Measurements from ENCODE around the gene VPS26C. TPM values are rescaled to one million over a fixed set of nuclear protein-coding genes. Genes with fewer than 3 reads are reported as not detected.

VPS26C gene
- total RNA-seq, 1 donor from 2014 or later: 57.6 TPM

- Histone ChIP-seq H3K36me3 (peaks cover 37% of the 10 kb centered on the region), H3K27ac (no peak overlapping the region), H3K4me3 (no peak overlapping the region), H3K9me3 (no peaks in the 10 kb centered on the region), H3K4me1 (peaks cover 10% of the 10 kb centered on the region), H3K27me3 (no peaks in the 10 kb centered on the region)
- intact Hi-C loops (cut with DNase I): no loop called here
- no peak for DNase-seq
- no peak for TF ChIP-seq CTCF (IDR thresholded peaks at IDR 0.05)
- ATAC-seq: no peak
These were observed 62.6 kb downstream of the VPS26C start for GRCh38 chr21:37204580-37204979.

- Histone ChIP-seq H3K4me3 (no peak overlapping the region), H3K27ac (no peak overlapping the region), H3K9me3 (no peaks in the 10 kb centered on the region), H3K36me3 (peaks cover 58% of the 10 kb centered on the region), H3K27me3 (no peaks in the 10 kb centered on the region), H3K4me1 (peaks cover under 1% of the 10 kb centered on the region)
- TF ChIP-seq CTCF (IDR thresholded peaks at IDR 0.05): no peak
- intact Hi-C loops (cut with DNase I): no loop called here
- DNase-seq: no peak
- no peak for ATAC-seq
These were observed 64.7 kb downstream of the VPS26C start for GRCh38 chr21:37202221-37203110.

GRCh38 chr21:37200641-37201480 lies 66.3 kb downstream of the VPS26C start:
- intact Hi-C loops (cut with DNase I): no loop called here
- Histone ChIP-seq H3K27ac (no peak overlapping the region), H3K36me3 (peaks cover 72% of the 10 kb centered on the region), H3K27me3 (no peaks in the 10 kb centered on the region), H3K9me3 (no peaks in the 10 kb centered on the region), H3K4me3 (no peak overlapping the region), H3K4me1 (no peaks in the 10 kb centered on the region)
- TF ChIP-seq CTCF (IDR thresholded peaks at IDR 0.05): no peak
- DNase-seq (no peak), ATAC-seq (no peak)

GRCh38 chr21:37199057-37199924 lies 67.8 kb downstream of the VPS26C start:
- H3K4me3 ChIP-seq: no peak overlapping the region
- intact Hi-C loops (cut with DNase I): no loop called here
- DNase-seq (no peak), ATAC-seq (no peak)
- no peaks in the 10 kb centered on the region for H3K4me1 ChIP-seq
- peaks cover 76% of the 10 kb centered on the region for H3K36me3 ChIP-seq
- no peak overlapping the region for H3K27ac ChIP-seq
- no peak for TF ChIP-seq CTCF (IDR thresholded peaks at IDR 0.05)
- H3K27me3 ChIP-seq: no peaks in the 10 kb centered on the region
- no peaks in the 10 kb centered on the region for H3K9me3 ChIP-seq

GRCh38 chr21:37197746-37198145 lies 69.4 kb downstream of the VPS26C start:
- peaks cover 84% of the 10 kb centered on the region for H3K36me3 ChIP-seq
- DNase-seq: no peak

More at GRCh38 chr21:37197746-37198145, 69.4 kb downstream of the VPS26C start:
- Histone ChIP-seq H3K27me3 (no peaks in the 10 kb centered on the region), H3K4me1 (no peaks in the 10 kb centered on the region), H3K4me3 (no peak overlapping the region), H3K9me3 (no peaks in the 10 kb centered on the region), H3K27ac (no peak overlapping the region)
- TF ChIP-seq CTCF (IDR thresholded peaks at IDR 0.05): no peak
- intact Hi-C loops (cut with DNase I): no loop called here
- ATAC-seq: peak; percentile 39
